DOHH2 (cell line): Measurements from ENCODE around the gene RARA.

Source experiments
- CTCF ChIP-seq: fragments of 200-600 bp; sonication (generic); IDR thresholded peaks from one replicate; pipeline ENCODE4 v1.5.1; 2014; ENCODE audit warnings: antibody characterized with exemption, mild to moderate bottlenecking, low read depth, low read length; ENCODE audit not compliant: poor library complexity, severe bottlenecking
- EZH2phosphoT487 ChIP-seq: fragments of 200-600 bp; sonication (generic); IDR thresholded peaks from 2 replicates; pipeline ENCODE4 v1.6.1; 2017; ENCODE audit warnings: borderline replicate concordance, mild to moderate bottlenecking, antibody characterized with exemption, low read length, moderate library complexity, mixed read lengths

GRCh38 chr17:40266882-40267281 lies 42.1 kb upstream of the RARA start:
- TF ChIP-seq CTCF (no peak), EZH2phosphoT487 (no peak)
